K562 (cell line): ENCODE data around the gene AIF1L. TPM values are rescaled to one million over a fixed set of nuclear protein-coding genes. Genes with fewer than 3 reads are reported as not detected.
A peak's percentile ranks its signal among the peaks of the same experiment; 100 is the strongest.

ENCODE experiments used
- ATAC-seq: fragments of 200-7000 bp; cut with Tn5 transposase; 3 replicates; pipeline ENCODE4 v1.9.1; 2020; ENCODE audit warnings: moderate library complexity
- BruUV-seq: library from RNA; stranded (reverse); fragments of 400-500 nt; replicated peaks from 2 replicates; lab custom pipeline; 2021; lab: Mats Ljungman, UMichigan
- CTCF ChIA-PET: fragments of 300-600 bp; formaldehyde crosslinking; extraction: SDS; loops from one replicate; lab custom pipeline; 2021; ENCODE audit warnings: low intra/inter-chr PET ratio; lab: Yijun Ruan, JAX
- POLR2A ChIA-PET: fragments of 300-600, 350-650 bp; sonication (Branson Sonifier 250); formaldehyde crosslinking; extraction: SDS; loops from one replicate; lab custom pipeline; 2021; ENCODE audit warnings: antibody characterized with exemption, inconsistent platforms; lab: Yijun Ruan, JAX
- DNase-seq, 4 experiments: peaks; one replicate each; pipeline versions ENCODE4 v3.0.0 to v3.0.0-alpha.2; 2011 to 2018; ENCODE audit warnings: low spot score in 3 of 4, mixed read lengths in 3 of 4; ENCODE audit errors: extremely low read depth in 1 of 4
- FAIRE-seq: peaks from 2 replicates; lab custom pipeline; 2011; peaks lifted over from hg19 to GRCh38; lab: Jason Lieb, UNC
- H2AFZ ChIP-seq: 2 replicates; pipeline ENCODE4 v1.6.0; 2011; ENCODE audit warnings: low read depth, low read length, control low read depth, inconsistent platforms
- H3K27ac ChIP-seq: fragments of 200-600 bp; 3 replicates; pipeline ENCODE4 v1.8.0; 2011; ENCODE audit warnings: low read depth, mild to moderate bottlenecking, control low read depth, inconsistent platforms, low read length, moderate library complexity, mixed read lengths; ENCODE audit errors: extremely low read depth
- H3K27me3 ChIP-seq, 2 experiments: fragments of 300-600 bp in 1 of 2; 2 replicates in 1 of 2; 3 replicates in 1 of 2; pipeline versions ENCODE4 v1.6.0 to v1.8.0; 2011; ENCODE audit warnings: inconsistent platforms in 2 of 2, low read length in 2 of 2, mild to moderate bottlenecking in 1 of 2, mixed read lengths in 1 of 2, moderate library complexity in 1 of 2; ENCODE audit not compliant: control insufficient read depth in 2 of 2, insufficient read depth in 2 of 2
- H3K36me3 ChIP-seq: fragments of 300-600 bp; 3 replicates; pipeline ENCODE4 v1.8.0; 2011; ENCODE audit warnings: mild to moderate bottlenecking, low read length, inconsistent platforms; ENCODE audit not compliant: control insufficient read depth, insufficient read depth
- H3K4me1 ChIP-seq, 2 experiments: fragments of 200-600 bp in 1 of 2; replicated peaks in 1 of 2; 2 replicates in 1 of 2; 3 replicates in 1 of 2; pipeline versions ENCODE4 v1.5.1 to v1.8.0; 2011; ENCODE audit warnings: inconsistent platforms in 2 of 2, low read length in 2 of 2, mild to moderate bottlenecking in 1 of 2, mixed read lengths in 1 of 2, moderate library complexity in 1 of 2; ENCODE audit not compliant: control insufficient read depth in 2 of 2, insufficient read depth in 2 of 2
- H3K4me2 ChIP-seq: 2 replicates; pipeline ENCODE4 v1.6.1; 2011; ENCODE audit warnings: low read length, control low read depth, inconsistent platforms, mixed read lengths; ENCODE audit not compliant: insufficient read depth
- H3K4me3 ChIP-seq: fragments of 200-600 bp; sonication (generic), shearing (Covaris generic); 2 replicates; pipeline ENCODE4 v1.5.1; 2016; ENCODE audit warnings: control low read depth, inconsistent platforms
- H3K79me2 ChIP-seq: fragments of 200-600 bp; 3 replicates; pipeline ENCODE4 v1.8.0; 2011; ENCODE audit warnings: low read length, inconsistent platforms; ENCODE audit not compliant: control insufficient read depth, insufficient read depth
- H3K9ac ChIP-seq, 2 experiments: 2 replicates each; pipeline versions ENCODE4 v1.6.0 to v1.6.1; 2011; ENCODE audit warnings: low read depth in 2 of 2, low read length in 2 of 2, control low read depth in 1 of 2, inconsistent platforms in 1 of 2, mild to moderate bottlenecking in 1 of 2, mixed read lengths in 1 of 2; ENCODE audit not compliant: insufficient read depth in 1 of 2
- H3K9me1 ChIP-seq: one replicate; pipeline ENCODE4 v1.6.0; 2011; ENCODE audit warnings: inconsistent platforms, mild to moderate bottlenecking, low read length, moderate library complexity; ENCODE audit not compliant: control insufficient read depth, insufficient read depth
- H3K9me3 ChIP-seq: replicated peaks from 2 replicates; pipeline ENCODE4 v1.5.1; 2011; ENCODE audit warnings: low read depth, low read length, inconsistent platforms; ENCODE audit not compliant: control insufficient read depth, insufficient read depth
- H4K20me1 ChIP-seq: replicated peaks from 2 replicates; pipeline ENCODE4 v1.6.1; 2011; ENCODE audit warnings: low read length, inconsistent platforms, mixed read lengths; ENCODE audit not compliant: control insufficient read depth, insufficient read depth
- NCOA1 ChIP-seq: fragments of 450-650 bp; IDR thresholded peaks from 2 replicates; pipeline ENCODE4 v1.6.1; 2016; ENCODE audit warnings: low read depth
- NCOR1 ChIP-seq: fragments of 450-650 bp; IDR thresholded peaks from 2 replicates; pipeline ENCODE4 v1.6.1; 2016; ENCODE audit warnings: mild to moderate bottlenecking, moderate library complexity
- TAL1 ChIP-seq: fragments of 450-650 bp; IDR thresholded peaks from 2 replicates; pipeline ENCODE4 v1.6.1; 2016; ENCODE audit warnings: mild to moderate bottlenecking
- WHSC1 ChIP-seq: IDR thresholded peaks from one replicate; pipeline ENCODE4 v1.6.1; 2012; ENCODE audit warnings: low read length, control low read depth, inconsistent platforms
- WGBS: fragments of 100-300 bp; shearing (Covaris generic); methylation state at CpG from one replicate; pipeline ENCODE4 v1.1.6; 2016; ENCODE audit warnings: low coverage, mixed read lengths; ENCODE audit not compliant: insufficient coverage; ENCODE audit errors: missing lambda C conversion rate; 5-methylcytosine and 5-hydroxymethylcytosine counted together
- in situ Hi-C: fragments of 300-500 bp; cut with MboI; formaldehyde crosslinking; loops from 4 replicates; pipeline ENCODE4 v1.15.0; 2018; ENCODE audit warnings: inconsistent platforms, mixed read lengths
- intact Hi-C: fragments of 100-400 bp; cut with micrococcal nuclease; formaldehyde crosslinking; loops from 2 replicates; pipeline ENCODE4 v1.14.2; 2022
- polyA plus RNA-seq, 8 experiments: library from polyadenylated mRNA; depleted of rRNA in 4 of 8; stranded (reverse) in 5 of 8; unstranded in 3 of 8; fragments of >200 nt; fragmentation: Nextera tagmentation in 2 of 8; fragmentation: Illumina TruSeq in 1 of 8; extraction: Ambion mirVana in 2 of 8; extraction: Trizol in 1 of 8; gene quantifications; 2 replicates each; pipeline versions ENCODE4 v1.2.1 to v1.2.3, GENCODE V29; 2011 to 2014; ENCODE audit warnings: inconsistent platforms in 1 of 8, missing spikeins in 1 of 8
- total RNA-seq, 7 experiments: library from RNA; depleted of rRNA in 6 of 7; stranded (reverse); fragments of >200 nt in 6 of 7; fragmentation: Illumina TruSeq in 2 of 7; extraction: Trizol in 2 of 7; gene quantifications; 2 replicates each; pipeline versions ENCODE4 v1.2.1 to v1.2.3, GENCODE V29; 2011 to 2021; ENCODE audit warnings: low replicate concordance in 1 of 7
- TF ChIP-seq, protein P1 (sequence below): sonication (generic); formaldehyde crosslinking; IDR thresholded peaks from 2 replicates; pipeline ENCODE4 v1.8.1; 2023; ENCODE audit warnings: mild to moderate bottlenecking, missing genetic modification reagents
- TF ChIP-seq, protein P2 (sequence below), 2 experiments: fragments of 450-650 bp; formaldehyde crosslinking in 1 of 2; IDR thresholded peaks; 2 replicates each; pipeline versions ENCODE4 v1.4.0 to v1.6.1; 2014 to 2020; ENCODE audit warnings: mild to moderate bottlenecking in 2 of 2, borderline replicate concordance in 1 of 2, low read depth in 1 of 2
- TF ChIP-seq, protein P3 (sequence below): fragments of 250-450 bp; sonication (Bioruptor Pico); IDR thresholded peaks from 2 replicates; pipeline ENCODE4 v1.9.0; 2021; ENCODE audit warnings: mild to moderate bottlenecking

AIF1L gene
- total and polyA plus RNA-seq, 9 of the 15 experiments (the other 6 are each of a cell fraction or from before 2014, with no cell fraction given), result 0.34 to 9.1 (median 1.3) TPM

DNA sequence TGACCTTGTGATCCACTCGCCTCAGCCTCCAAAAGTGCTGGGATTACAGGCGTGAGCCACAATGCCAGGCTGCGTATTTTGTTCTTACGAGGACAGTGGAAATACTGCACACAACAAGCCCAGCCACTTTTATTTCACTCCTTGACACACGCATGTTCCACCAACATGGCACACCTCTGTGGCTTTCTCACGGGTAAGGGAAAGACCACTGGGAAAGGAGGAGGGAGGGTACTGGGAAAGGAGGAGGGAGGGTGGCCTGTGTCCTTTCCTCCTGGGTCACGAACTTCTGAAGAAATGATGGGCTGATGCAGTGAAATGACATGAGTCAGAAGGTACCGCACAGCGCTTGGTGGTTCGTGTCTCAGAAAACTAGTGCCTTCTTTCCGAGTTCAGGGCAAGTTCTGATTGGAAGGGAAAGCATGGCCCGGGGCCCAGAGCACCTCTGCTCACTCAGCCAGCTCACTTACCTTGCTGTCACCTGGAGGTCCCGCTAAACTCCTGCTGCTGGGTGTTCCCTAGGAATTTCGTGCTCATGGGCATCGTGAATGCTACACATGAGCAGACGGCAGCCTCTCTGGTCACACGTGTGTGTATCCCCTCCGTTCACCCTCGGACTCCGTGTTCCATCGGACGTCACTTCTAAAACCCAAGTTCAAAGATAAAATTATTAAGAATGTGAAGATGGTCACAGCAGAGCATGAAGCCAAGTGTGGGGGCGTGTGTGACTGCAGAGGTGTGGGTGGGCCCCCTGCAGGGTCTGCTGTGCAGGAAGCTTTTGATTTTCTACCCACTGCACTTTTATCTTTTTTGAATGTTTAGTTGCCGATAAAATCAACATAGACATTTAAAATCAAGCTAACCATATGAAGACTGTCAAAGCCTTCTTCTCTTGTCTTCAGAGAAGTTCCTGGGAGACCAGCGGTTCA is 44.5 kb upstream of the AIF1L start (continued):
- no peak for TF ChIP-seq WHSC1
- TF ChIP-seq, protein P1, sequence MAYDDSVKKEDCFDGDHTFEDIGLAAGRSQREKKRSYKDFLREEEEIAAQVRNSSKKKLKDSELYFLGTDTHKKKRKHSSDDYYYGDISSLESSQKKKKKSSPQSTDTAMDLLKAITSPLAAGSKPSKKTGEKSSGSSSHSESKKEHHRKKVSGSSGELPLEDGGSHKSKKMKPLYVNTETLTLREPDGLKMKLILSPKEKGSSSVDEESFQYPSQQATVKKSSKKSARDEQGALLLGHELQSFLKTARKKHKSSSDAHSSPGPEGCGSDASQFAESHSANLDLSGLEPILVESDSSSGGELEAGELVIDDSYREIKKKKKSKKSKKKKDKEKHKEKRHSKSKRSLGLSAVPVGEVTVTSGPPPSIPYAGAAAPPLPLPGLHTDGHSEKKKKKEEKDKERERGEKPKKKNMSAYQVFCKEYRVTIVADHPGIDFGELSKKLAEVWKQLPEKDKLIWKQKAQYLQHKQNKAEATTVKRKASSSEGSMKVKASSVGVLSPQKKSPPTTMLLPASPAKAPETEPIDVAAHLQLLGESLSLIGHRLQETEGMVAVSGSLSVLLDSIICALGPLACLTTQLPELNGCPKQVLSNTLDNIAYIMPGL (CRISPR knock-in tag), result peak; percentile 73; the same call in 1 of the 2 replicates

DNA sequence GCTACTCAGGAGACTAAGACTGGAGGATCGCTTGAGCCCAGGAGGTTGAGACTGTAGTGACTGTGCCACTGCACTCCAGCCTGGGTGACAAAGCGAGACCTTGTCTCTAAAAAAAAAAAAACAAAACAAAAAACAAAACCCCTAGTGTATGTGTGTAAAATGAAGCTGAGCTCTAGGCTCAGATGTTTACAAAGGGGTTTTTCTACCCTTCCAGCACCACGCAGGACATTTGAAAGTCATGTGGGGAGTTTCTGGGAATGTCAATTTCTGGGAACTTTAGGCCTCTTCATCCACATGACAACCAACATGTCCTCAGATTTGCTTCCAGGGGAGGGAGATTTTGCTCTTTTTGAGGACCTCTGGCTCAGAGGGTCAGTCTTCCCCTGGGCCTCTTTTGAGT is 42.4 kb upstream of the AIF1L start:
- no peak overlapping the region for H3K4me2 ChIP-seq
- H3K9ac ChIP-seq, result no peak overlapping the region
- H3K27ac ChIP-seq, result no peak overlapping the region
- in situ Hi-C loops (no loop called here), intact Hi-C loops (no loop called here)
- no TSS peak for BruUV-seq
- DNase-seq (no peak), FAIRE-seq (no peak)
- ChIA-PET CTCF (interaction anchor here (0.6 kb wide), 1 partner anchor 102 kb away, joined by 3 read pairs; no protein-coding TSS in a partner anchor), POLR2A (interaction anchor here (0.6 to 99.3 kb wide), 9 partner anchors 11 to 202 kb away, joined by 3 to 3336 read pairs (median 3); partner anchors contain the start of genes AIF1L and NUP214)
- H3K4me3 ChIP-seq, result no peak overlapping the region
- H3K36me3 ChIP-seq, result no peaks in the 10 kb centered on the region
- peaks cover 0 to 15% of the 10 kb centered on the region in 2 experiments; a peak in 2 of 5 replicates for H3K4me1 ChIP-seq
- no peaks in the 10 kb centered on the region for H3K9me3 ChIP-seq
- WGBS, result 11% methylated on average over 3 of the region's 3 CpGs
- H3K27me3 ChIP-seq, result peaks cover 70 to 87% of the 10 kb centered on the region in 2 experiments
- peaks cover 12% of the 10 kb centered on the region for H3K9me1 ChIP-seq
- no peaks in the 10 kb centered on the region for H3K79me2 ChIP-seq
- H4K20me1 ChIP-seq, result peaks cover 44% of the 10 kb centered on the region
- TF ChIP-seq, protein P2, sequence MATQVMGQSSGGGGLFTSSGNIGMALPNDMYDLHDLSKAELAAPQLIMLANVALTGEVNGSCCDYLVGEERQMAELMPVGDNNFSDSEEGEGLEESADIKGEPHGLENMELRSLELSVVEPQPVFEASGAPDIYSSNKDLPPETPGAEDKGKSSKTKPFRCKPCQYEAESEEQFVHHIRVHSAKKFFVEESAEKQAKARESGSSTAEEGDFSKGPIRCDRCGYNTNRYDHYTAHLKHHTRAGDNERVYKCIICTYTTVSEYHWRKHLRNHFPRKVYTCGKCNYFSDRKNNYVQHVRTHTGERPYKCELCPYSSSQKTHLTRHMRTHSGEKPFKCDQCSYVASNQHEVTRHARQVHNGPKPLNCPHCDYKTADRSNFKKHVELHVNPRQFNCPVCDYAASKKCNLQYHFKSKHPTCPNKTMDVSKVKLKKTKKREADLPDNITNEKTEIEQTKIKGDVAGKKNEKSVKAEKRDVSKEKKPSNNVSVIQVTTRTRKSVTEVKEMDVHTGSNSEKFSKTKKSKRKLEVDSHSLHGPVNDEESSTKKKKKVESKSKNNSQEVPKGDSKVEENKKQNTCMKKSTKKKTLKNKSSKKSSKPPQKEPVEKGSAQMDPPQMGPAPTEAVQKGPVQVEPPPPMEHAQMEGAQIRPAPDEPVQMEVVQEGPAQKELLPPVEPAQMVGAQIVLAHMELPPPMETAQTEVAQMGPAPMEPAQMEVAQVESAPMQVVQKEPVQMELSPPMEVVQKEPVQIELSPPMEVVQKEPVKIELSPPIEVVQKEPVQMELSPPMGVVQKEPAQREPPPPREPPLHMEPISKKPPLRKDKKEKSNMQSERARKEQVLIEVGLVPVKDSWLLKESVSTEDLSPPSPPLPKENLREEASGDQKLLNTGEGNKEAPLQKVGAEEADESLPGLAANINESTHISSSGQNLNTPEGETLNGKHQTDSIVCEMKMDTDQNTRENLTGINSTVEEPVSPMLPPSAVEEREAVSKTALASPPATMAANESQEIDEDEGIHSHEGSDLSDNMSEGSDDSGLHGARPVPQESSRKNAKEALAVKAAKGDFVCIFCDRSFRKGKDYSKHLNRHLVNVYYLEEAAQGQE (IDR thresholded peaks at IDR 0.05; ENCODE audit: borderline replicate concordance), result no peak
- TF ChIP-seq, protein P2 (CRISPR knock-in tag; IDR thresholded peaks at IDR 0.05; ENCODE audit: low read depth), result no peak
- TF ChIP-seq NCOA1 (no peak), TAL1 (no peak), NCOR1 (no peak)
- TF ChIP-seq, protein P3, sequence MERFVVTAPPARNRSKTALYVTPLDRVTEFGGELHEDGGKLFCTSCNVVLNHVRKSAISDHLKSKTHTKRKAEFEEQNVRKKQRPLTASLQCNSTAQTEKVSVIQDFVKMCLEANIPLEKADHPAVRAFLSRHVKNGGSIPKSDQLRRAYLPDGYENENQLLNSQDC, result no peak
- TF ChIP-seq, all 486 proteins: peak for 0
- H2AFZ ChIP-seq, result no peak overlapping the region
- no peak for ATAC-seq
